H1 (cell line): ENCODE measurements around the gene SLC19A1. TPM values are rescaled to one million over a fixed set of nuclear protein-coding genes. Genes with fewer than 3 reads are reported as not detected.

Experiments used
- CREB1 ChIP-seq: IDR thresholded peaks from 2 replicates; pipeline ENCODE4 v1.6.1; 2012; ENCODE audit warnings: inconsistent platforms
- CTCF ChIP-seq, 3 experiments: IDR thresholded peaks; 1 replicate in 2 of 3; 2 replicates in 1 of 3; pipeline versions ENCODE4 v1.5.1 to v1.6.1; 2011; ENCODE audit warnings: low read length in 3 of 3, mild to moderate bottlenecking in 3 of 3, inconsistent platforms in 2 of 3, low read depth in 1 of 3, moderate library complexity in 1 of 3; ENCODE audit not compliant: insufficient read depth in 1 of 3; ENCODE audit errors: control extremely low read depth in 1 of 3
- JUN ChIP-seq: IDR thresholded peaks from 2 replicates; pipeline ENCODE4 v1.6.1; 2011; ENCODE audit warnings: low read depth, mild to moderate bottlenecking, improper control_type of control experiment, low read length
- RNF2 ChIP-seq: fragments of 200-900, 300-1000 bp; sonication (generic); IDR thresholded peaks from 2 replicates; pipeline ENCODE4 v1.7.1; 2016; ENCODE audit warnings: borderline replicate concordance, low read depth, mild to moderate bottlenecking, antibody characterized with exemption, low read length; ENCODE audit not compliant: poor library complexity, severe bottlenecking; ENCODE audit errors: missing control alignments
- SRF ChIP-seq: IDR thresholded peaks from 2 replicates; pipeline ENCODE4 v1.6.1; 2011; ENCODE audit warnings: mild to moderate bottlenecking, low read depth, low read length, moderate library complexity
- polyA plus RNA-seq, 7 experiments: library from polyadenylated mRNA; depleted of rRNA in 3 of 7; stranded (reverse) in 5 of 7; unstranded in 2 of 7; fragments of >200 nt in 5 of 7; fragments of 200-250 nt in 2 of 7; gene quantifications; 1 replicate in 5 of 7; 2 replicates in 1 of 7; 4 replicates in 1 of 7; pipeline versions ENCODE4 v1.2.1 to v1.2.3, GENCODE V29; 2011 to 2013; ENCODE audit warnings: missing spikeins in 2 of 7, mixed read lengths in 2 of 7
- total RNA-seq: library from RNA; stranded (reverse); fragmentation: NEBNext Ultra II Directional; extraction: Animal tissue kit (Norgen Biotek cat#: 25700); gene quantifications from 2 replicates; pipeline ENCODE4 v1.2.1, GENCODE V29; 2021

SLC19A1 gene
- total and polyA plus RNA-seq, 2 of the 8 experiments (the other 6 are each of a cell fraction or from before 2014, with no cell fraction given) = 31.6 to 43.8 TPM

DNA sequence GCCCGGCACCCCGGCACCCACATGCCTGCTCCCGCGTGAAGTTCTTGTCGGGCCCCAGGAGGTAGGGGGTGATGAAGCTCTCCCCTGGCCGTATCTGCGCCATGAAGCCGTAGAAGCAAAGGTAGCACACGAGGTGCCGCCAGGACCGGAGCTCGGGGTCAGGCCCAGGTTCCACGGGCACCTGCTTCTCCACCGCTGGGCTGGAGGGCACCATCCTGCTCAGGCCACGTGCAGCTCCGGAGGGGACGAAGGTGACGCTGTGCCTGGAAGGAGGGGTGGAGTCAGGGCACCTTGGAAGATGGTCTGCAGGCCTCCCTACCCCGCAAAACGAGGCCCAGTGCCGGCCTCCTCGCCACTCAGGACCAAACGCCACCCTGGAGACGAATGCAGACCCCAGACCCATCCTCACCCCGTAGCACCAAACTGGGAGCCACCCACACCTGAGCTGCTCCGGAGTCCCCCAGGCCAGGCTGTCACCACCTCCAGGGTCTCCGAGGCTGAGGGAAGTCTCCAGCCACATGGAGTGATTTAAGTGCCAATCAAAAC, 4.4 kb downstream of the SLC19A1 start (continued):
- TF ChIP-seq JUN = no peak
- TF ChIP-seq RNF2 = no peak
- TF ChIP-seq SRF = no peak
- no peak for TF ChIP-seq CREB1
- TF ChIP-seq CTCF (IDR thresholded peaks at IDR 0.05; ENCODE audit: control extremely low read depth in 1 of 3, insufficient read depth in 1 of 3, low read depth in 1 of 3, low read length in 3 of 3) = no peak
